Stimulated activated CD8-positive, alpha-beta memory T cell treated with anti-CD3 and anti-CD28 coated beads, Interleukin-7, amount 100 ng/mL, for 24 hours (primary cell): ENCODE results near the gene NAA15.
"Not testable (repeated sequence)": the region's sequence is repeated elsewhere in the genome, so short reads cannot be mapped to it uniquely, and the experiment has no call there.

ENCODE experiments used
- DNase-seq: peaks from one replicate; pipeline ENCODE4 v3.0.0-alpha.2; 2020; ENCODE audit warnings: low read depth

Gene NAA15

DNA sequence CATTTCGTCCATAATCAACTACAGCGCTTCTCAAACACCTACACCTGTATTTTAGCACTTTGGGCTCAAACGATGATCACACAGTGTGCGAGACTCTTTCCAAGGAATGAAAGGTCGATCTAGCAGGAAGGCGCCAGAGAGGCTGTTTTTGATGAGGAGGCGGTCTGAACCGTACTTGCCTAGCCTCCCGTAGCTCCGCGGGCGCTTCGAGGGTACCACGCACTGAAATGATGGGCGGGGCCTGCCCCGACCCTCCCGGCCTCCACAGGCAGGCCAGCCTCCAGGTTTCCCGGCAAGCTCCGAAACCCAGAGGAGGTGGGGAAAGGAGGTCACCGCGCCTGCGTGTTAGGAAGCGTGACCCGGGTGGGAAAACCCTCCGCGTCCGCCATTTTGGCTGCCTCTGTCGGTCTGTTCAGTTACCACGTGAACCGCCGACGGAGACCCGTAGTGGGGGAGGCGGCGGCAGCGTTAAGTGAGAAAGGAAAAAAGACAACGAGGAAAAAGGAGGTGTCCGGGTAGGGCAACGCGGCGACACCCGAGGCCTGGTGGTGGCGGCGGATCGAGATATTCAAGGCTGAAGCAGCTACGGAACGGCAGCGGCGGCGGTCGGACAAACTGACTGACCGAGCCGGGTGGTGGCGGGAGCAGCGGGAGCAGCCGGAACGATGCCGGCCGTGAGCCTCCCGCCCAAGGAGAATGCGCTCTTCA lies at the start of gene NAA15:
Gene NAA15, plus strand, starts transcription at position 393 of the 708 bp plus-strand sequence. Its CDS starts 273 bp downstream, at position 666.
- peak; percentile 94 for DNase-seq

DNA sequence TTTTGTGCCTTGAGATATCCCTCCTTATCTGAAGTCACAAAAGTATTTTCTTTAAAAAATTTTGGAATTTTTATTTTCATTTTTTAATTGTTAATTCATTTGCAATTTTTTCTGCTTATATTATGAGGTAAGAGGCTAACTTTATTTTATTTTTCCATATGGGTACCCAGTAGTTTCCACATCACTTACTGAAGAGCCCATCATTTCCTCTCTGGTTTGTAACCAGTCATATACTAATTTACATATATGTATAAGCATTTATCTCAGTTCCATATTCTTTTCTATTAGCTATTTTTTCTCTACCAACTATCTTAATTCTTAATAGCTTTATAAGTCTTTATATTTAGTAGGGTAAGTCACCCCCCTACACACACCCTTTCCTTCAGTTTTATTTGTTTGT lies 48.3 kb upstream of the NAA15 start:
- DNase-seq = no peak

DNA sequence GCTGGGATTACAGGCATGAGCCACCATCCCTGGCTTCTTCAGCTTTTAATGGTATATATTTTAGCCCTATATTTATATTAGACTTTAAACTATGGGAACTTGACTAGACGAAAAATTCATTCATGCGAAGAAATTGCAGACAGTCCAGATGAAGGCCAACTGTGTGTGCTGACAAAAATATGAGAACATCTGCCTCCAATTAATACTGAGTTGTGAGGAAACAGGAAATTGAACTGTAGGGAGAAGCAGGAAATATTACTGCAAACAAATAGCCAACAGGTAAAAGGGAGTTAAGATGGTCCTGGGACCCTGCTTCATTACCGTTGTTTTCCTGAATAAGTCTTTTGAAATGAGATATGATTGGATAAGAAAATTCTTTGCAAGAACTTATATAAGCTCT lies 47.6 kb upstream of the NAA15 start:
- no peak for DNase-seq

DNA sequence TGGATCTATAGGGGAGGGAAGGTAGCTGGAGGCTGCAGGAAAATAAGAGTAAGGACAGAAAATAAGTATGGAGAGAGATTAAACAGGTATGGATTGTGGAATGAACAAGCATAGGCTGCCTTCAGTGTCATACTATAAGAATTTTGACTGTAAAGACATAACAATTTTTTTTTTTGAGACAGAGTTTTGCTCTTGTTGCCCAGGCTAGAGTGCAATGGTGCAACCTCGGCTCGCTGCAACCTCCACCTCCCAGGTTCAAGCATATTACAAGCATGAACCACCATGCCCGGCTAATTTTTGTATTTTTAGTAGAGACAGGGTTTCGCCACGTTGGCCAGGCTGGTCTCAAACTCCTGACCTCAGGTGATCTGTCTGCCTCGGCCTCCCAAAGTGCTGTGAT lies 45.7 kb upstream of the NAA15 start:
- not testable (repeated sequence) for DNase-seq

DNA sequence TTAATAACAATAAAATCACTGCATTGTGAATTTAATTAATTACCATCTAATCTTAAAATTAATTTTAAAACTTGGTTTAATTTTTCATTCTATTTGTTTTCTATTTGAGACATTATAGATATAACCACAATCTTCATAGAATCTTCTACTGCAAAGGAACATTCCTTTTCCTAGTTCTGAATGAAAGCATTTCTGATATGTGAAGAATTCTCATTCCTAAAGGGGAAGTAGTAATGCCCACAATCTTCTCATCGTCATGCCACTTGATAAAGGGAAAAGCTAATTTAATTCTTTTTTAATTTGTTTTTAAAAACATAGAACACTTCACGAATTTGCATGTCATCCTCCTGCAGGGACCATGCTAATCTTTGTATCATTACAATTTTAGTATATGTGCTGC lies 45.0 kb upstream of the NAA15 start:
- no peak for DNase-seq

DNA sequence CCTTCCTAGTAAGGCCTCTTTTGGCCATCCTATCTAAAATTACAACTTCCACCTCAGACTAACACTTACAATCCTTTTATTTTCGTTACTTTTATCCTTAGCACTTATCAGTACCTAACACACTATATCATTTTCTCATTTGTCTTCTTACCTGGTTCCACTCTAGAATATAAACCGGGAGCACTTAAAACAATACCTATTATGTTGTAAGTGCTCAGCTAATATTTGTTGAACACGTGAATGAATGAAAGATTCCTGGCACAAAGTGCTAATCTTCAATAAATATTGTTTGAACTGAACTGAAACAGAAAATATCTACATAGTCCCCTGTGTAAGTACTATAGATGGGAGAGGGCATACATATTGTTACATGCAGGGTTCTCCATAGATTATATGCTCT lies 35.7 kb upstream of the NAA15 start:
- no peak for DNase-seq

DNA sequence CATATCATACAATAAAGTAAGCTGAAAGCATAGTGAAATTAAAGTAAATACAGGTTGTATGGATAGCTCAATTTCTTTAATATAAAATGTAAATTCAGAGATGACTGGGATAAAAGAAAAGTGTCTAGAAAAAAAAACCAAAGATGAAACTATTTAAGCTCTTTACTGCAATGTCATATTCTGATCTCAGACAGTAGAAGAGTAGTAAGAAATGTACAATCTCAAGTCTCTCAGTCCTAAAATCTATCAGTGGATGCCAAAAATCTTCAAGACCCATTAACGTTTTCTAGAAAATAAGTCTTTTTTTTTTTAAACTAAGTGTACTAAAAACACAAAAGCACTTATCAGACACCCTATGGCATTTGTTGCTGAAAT lies 35.1 kb upstream of the NAA15 start:
- no peak for DNase-seq

DNA sequence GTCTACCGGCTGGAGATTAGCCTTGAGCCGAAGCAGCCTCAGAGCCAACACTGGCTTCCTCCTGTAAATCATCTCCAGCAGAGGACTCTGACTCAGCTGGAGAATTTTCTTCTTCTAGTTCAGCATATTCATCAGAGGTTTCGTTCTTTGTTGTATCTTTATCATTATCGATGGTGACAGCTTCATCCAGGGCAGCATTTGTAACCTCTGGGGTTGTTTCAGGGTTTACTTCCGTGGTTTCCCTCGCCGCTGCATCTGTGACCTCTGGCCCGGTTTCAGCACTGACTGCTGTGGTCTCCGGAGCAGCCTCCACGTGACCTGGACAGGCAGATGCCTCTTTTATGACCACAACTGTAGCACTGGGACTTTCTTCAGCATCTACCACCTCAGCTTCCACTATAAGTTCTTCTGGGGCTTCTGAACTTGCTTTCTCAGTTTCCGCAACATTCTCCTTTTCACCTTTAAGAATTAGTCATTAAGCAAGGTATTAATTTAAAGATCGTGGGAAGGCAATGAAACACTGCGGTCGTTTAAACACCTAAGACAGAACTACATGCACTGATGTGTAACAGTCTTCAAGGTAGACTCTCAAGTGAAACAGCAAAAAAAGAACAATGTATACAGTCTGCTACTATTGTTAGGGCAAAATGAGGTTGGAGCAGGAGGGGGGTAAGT lies 34.6 kb upstream of the NAA15 start:
- DNase-seq = peak; percentile 59

DNA sequence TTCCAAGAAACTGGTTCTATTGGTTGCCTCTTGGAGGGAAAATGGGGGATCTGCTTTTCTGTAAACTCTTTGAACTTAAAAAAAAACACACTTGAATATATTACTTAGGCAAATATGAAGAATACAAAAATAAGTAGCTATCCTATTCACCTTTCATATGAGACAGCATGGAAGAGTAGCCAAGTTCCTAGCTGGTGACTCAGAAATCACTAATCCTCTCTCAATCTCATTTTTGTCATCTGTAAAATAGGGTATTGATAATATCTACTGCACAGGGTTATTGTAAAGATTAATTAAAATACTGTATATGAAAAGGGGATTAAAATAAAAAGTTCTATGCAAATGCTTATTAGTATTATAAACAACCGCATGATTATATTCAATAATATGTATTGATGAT lies 34.0 kb upstream of the NAA15 start:
- no peak for DNase-seq

DNA sequence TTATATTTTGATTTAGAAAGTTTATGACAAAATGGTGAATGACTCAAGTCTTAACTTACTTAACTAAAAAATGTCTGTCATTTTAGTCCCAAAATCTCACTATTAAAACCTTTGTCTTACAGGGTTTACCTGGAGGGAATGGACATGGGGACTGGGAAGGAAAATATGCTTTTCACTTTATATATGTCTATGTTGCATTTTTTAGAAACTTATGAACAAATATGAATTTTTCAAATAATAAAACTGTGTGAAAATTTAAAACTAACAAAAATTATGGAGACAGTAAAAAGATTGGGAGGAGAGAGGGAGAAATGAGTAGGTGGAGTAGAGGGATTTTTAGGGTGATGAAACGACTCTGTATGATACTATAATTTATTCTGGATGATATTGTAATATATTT lies 27.5 kb upstream of the NAA15 start:
- no peak for DNase-seq

DNA sequence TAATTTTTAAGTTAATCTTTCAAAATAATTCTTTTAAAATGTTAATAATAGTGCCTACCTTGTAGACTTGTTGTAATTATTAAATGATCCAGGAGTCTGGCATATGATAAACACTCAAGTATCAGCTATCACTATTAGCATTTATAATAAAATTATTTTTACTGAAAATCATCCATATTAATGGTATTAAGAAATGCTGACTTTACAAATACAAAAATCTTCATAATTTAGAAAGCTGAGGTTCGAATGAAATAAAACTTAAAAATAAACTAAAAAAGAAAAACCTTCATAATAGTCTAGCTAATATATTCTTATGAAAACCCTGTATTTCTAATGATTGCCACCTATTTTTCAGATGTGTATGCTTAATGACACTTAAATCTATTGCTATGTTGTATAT lies 26.5 kb upstream of the NAA15 start:
- DNase-seq = no peak

DNA sequence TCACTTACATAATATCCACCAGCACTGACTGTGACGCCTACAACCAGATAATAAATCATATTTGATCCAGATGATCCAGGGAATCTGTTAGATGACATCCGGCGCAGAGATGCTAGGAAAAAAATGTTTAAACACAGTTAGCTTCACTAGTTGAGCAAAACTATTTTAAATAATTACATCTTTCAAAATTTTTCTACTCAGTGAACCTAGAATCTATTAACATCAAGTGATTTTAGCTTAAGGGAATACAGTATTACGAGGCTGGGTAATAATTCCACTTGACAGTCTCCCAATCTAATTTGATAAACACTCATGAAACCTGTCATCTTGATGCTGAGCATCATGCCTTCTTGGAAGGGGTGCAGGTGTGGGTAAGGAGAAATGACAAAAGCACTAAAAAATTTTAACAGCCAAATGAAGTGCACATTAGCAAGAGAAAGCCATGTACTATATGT lies 26.0 kb upstream of the NAA15 start:
- DNase-seq = no peak

DNA sequence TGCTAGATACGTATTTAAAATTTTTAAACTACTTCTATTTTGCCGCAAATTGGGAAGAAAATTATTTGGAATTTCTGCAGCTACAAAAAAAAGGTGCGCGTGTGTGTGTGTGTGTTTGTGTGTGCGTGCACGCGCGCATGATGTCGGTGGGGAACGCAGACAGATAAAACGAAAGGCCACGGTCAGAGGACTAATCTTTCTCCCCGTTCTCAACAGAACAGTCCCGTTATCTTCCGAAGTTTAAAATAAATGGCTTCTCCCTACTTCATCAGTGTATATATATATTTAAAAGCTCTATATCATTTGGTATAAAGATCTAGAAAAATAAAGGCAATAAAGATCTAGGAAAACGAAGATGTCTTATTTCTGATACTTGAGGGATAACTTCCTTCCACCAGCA lies 22.8 kb upstream of the NAA15 start:
- DNase-seq = no peak

DNA sequence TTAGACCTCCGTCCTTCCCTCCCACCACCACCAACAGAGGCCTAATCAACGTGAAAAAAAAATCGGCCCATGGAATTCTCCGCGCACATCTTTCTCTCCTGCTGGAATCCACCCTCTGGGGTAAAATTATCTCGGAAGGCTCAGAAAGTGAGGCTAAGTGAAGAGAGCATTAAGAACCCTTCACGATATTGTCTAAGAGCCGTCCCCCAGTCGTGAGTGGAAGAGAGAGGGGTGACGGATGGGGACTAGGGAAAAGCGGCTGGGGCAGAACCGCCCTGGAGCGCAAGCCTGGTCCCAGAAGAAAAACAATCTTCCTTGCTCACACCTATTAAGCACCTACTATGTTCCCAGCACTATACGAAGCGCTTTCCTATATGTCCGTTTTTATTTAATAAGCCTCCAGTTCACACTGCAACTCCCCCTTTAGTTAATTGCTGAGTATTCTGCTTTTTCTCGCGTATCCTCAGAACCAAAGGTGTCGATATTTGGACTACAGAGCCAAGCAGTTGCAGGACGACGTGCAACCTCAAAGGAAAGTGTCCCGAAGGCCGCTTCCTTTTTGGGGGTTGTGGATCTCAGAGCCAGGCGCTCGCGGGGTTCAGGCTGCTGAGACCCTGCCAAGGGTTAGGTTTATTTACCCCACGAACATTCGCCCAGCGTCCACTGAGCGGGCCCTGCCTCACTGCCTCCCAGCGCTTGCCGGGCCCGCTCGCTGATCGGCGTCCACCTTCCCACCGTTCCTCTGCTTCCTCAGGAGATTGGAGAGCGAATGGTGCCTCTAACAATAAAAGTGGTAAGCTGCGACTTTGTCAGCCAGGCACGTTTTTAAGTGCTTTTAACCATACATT lies 22.2 kb upstream of the NAA15 start:
- DNase-seq = no peak

DNA sequence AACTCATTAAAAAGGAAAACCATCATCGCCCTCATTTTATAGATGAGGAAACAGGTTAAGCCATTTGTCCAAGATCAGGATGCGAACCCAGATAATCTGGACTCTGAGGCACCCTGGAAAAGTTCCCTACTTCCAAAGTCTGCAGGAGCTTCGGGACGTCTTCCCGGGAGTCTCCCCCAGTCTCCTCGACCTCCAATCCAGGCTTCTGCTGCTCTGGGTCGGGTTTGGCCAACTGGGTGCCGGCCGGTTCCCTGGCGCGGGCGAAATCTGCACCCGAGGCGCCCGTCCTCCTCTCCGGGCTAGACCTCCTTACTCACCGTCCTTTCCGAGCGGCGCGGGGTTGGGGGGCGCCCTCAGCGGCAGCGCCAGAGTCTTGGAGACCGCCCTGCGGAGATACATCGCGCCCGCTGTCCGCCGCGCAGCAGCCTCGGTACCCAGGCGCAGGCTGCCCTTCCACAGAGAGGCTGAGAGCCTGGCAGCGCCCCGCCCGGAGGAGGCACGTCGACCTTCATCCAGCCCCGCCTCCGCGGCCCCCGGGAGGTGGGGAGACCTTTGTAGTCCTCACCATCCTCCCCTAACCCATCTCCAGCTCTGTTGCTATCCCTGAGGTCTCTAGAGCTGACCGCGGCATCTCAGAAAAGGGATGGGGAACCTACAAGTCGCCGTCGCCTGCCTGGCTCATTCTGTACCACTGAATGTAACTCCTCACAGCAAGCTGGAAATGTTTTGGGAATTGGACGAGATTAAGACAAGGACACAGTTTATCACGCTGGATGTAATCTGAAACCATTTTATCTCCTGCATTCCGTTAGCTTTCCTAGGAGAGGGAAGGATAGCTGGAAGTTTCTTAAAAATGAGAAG lies 21.3 kb upstream of the NAA15 start, which contains the start of gene MGARP:
Gene MGARP, minus strand, starts transcription at position 466 of the 861 bp plus-strand sequence. Its CDS starts 67 bp downstream, at position 399.
- no peak for DNase-seq

DNA sequence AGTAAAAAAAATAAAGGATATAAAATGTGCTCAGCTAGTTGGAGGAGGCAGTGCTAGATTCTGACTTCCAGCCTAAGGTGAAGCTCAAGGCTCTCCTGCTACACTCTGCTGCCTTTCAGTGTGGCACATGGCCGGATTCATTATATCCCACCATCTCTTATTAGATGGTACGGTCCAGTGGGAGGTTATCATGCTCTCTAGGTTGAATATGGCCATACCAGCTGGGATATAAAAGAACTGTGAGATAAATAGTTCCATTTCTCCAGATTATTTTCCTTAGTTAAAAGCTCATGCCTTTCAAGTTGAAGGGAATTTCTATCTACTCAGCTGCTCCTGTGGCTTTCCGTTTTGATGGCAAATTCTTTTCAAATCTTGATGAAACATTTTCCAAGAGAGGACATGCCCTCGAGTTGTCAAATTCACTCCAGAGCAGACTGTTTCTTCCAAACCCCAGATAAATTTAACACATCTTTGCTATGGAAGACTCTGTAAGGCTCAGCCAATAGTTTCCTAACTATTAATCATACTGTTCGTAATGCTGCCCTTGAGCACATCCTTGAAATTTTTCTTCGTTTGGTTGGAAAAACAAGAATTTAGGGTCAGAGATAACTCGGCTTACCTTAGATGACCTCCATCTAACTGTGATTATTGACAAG lies 19.1 kb upstream of the NAA15 start:
- no peak for DNase-seq

DNA sequence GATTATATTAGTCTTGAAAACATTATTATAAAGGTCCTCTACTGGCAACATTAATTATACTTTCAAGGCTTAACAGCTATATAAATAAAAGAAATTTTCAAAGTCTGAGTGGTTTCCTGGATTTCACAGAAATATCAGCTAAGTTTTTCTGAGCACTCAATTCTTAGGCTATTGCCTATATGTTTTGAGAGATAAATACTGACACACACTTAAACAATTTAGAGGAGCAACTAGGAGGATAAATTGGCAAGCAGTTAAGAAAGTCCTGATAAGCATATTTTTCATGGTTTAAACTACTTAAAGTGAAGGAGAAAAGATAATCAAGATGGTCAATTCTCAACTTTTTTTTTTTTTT lies 18.6 kb upstream of the NAA15 start:
- no peak for DNase-seq

DNA sequence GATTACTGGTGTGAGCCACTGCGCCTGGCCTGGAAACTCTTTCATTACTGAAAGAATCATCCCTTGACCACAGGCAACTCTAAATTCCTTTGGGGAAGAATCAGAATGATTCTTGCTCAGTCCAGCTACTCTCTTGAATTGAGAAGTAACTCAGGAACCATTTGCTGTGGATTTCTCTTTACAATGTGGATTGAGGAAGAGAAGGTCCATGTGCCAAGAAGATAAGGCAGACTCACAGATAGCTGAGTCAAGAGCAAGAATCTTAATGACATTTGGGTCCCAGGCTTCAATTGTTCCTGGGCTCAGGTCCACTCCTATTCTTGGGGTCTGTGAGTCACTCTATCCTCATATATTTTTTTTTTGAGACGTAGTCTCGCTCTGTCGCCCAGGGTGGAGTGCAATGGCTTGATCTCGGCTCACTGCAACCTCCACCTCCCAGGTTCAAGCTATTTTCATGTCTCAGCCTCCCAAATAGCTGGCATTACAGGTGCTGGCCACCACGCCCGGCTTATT lies 15.1 kb upstream of the NAA15 start:
- DNase-seq = no peak

DNA sequence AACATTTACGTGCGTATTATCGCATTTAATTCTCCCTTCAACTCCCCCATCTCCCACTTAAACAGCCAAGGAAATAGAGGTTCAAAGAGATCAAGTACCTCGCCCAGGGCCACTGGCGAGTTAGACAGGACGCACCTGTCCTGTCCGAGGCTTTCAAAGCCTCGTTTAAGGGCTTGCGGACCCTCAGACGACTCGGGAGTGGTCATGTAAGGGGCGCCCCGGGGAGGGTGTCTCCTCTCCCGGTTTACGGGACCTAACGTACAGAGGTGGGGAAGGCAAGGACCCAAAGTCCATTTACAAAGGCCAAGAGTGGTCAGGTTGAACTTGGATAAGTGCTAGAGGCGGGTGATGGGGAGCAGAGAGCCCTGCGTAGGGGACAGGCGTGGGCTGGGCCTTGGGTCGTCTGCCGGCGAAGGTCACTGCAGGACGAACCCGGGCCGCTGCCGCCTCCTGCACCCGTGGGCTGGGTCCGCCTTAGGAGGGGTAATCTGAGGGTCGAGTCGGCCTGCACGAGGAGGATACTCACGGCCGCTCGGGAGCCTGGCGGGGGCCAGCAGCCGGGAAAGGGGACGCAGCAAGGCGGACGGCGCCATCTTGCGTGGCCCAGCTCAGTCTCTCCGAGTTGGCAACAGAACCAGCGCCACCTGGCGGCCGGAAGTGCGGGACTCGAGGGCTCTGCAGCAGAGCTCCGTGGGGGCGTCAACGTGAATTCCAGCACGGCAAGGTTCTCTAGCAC lies 5.9 kb upstream of the NAA15 start:
- peak; percentile 99 for DNase-seq

DNA sequence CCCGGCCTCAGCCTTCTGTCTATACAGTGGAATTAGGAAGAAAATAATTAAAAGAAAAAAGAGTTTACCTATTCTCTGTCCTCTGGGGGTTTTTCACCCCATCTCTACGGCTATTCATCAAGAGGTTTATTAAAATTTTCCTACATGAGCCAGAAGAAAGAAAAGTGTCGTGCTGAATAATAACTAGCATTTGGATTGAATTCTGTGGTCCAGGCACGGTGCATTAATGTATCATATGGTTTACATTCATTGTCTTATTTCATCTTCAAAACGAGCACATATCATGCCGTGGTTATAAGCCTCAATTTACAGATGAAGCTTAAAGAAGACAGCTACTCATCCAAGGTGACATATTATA lies 5.4 kb upstream of the NAA15 start:
- DNase-seq = no peak

DNA sequence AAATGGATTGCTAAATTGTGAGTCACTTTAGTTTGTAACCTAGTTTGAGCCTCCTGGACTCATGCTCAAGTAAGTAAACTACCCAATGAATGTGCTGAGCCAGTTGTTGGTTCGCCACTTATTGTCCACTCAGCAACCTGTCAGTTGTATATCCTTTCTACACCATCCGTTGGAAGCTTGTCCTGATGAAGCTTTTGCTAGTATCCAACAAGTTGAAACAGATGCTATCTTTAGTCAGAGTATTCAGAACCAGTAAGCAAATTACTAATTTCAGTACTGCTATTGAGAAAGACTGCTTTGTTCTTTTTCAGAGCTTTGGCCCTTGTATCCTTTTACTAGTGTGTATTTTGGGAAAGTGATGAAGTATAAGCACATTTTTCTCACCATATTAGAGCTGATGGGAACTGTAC lies 4.3 kb upstream of the NAA15 start:
- DNase-seq = no peak
